Measurements from ENCODE around the gene LMBRD1. TPM values are rescaled to one million over a fixed set of nuclear protein-coding genes. Genes with fewer than 3 reads are reported as not detected.

Gene LMBRD1
- total RNA-seq, 4 donors from 2014 or later = 24.4 to 32.9 (median 28.9) TPM

DNA sequence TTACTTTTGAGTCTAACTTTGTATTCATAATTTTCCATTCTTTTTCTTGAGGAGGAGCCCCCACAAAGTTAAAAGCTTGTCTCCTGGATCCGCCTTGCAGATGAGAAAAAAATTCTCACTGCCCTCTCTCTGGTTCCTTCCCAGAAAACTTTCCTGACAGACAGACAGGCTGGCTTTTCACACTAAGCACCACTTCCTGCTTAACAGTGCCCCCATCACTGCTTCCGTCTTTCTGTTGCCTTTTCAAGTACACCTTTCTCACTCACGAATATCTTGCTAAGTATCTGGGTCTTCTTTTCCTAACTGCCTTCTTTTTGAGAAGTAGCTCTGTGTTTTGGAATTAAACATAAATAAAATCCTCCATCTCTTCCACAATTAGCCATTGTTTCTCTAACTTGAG lies 19.8 kb upstream of the LMBRD1 start:
- Histone ChIP-seq H3K27ac (no peak overlapping the region), H3K36me3 (no peaks in the 10 kb centered on the region), H3K4me3 (no peak overlapping the region), H3K27me3 (no peaks in the 10 kb centered on the region), H3K9me3 (no peaks in the 10 kb centered on the region), H3K4me1 (no peaks in the 10 kb centered on the region)
- in situ Hi-C loops (cut with MboI; ENCODE audit: low sequenced_read_pairs in 4 of 4) (no loop called here), intact Hi-C loops (cut with DNase I; ENCODE audit: low total_unique reads) (no loop called here)
- ATAC-seq (no peak), DNase-seq (no peak)
- no peak for TF ChIP-seq POLR2A (IDR thresholded peaks at IDR 0.05)
- TF ChIP-seq, protein P1, sequence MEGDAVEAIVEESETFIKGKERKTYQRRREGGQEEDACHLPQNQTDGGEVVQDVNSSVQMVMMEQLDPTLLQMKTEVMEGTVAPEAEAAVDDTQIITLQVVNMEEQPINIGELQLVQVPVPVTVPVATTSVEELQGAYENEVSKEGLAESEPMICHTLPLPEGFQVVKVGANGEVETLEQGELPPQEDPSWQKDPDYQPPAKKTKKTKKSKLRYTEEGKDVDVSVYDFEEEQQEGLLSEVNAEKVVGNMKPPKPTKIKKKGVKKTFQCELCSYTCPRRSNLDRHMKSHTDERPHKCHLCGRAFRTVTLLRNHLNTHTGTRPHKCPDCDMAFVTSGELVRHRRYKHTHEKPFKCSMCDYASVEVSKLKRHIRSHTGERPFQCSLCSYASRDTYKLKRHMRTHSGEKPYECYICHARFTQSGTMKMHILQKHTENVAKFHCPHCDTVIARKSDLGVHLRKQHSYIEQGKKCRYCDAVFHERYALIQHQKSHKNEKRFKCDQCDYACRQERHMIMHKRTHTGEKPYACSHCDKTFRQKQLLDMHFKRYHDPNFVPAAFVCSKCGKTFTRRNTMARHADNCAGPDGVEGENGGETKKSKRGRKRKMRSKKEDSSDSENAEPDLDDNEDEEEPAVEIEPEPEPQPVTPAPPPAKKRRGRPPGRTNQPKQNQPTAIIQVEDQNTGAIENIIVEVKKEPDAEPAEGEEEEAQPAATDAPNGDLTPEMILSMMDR (IDR thresholded peaks at IDR 0.05 in 4 of 5, conservative IDR thresholded peaks at IDR 0.05 in 1 of 5) = no peak

GRCh38 chr6:69816026-69816425 lies 19.2 kb upstream of the LMBRD1 start:
- intact Hi-C loops (cut with DNase I; ENCODE audit: low total_unique reads) (no loop called here), in situ Hi-C loops (cut with MboI; ENCODE audit: low sequenced_read_pairs in 4 of 4) (no loop called here)
- Histone ChIP-seq H3K27me3 (no peaks in the 10 kb centered on the region), H3K4me3 (no peak overlapping the region), H3K36me3 (no peaks in the 10 kb centered on the region), H3K27ac (no peak overlapping the region), H3K9me3 (no peaks in the 10 kb centered on the region), H3K4me1 (no peaks in the 10 kb centered on the region)
- no peak for ATAC-seq
- TF ChIP-seq, protein P1 (IDR thresholded peaks at IDR 0.05 in 4 of 5, conservative IDR thresholded peaks at IDR 0.05 in 1 of 5) = no peak
- no peak for TF ChIP-seq POLR2A (IDR thresholded peaks at IDR 0.05)
- no peak for DNase-seq

DNA sequence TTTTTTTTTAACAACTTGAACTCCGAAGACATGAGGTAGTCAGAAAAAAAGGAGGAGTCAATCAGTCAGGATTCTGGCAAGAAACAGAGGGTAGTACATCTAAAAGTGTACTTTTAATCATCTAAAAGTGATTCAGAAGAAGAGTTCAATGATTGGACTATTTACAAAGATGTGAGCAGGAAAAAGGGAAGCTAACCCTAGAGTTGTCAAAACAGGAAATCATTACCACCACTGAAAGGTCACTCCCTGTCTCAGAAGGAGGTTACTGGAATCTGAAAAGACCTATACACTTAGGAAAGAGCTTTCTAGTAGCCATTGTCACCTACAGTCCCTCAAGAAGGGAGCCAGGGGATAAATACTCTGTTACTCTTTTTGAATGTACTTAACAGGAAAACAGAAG lies 16.7 kb upstream of the LMBRD1 start:
- Histone ChIP-seq H3K4me3 (no peak overlapping the region), H3K27me3 (no peaks in the 10 kb centered on the region), H3K4me1 (no peaks in the 10 kb centered on the region), H3K9me3 (no peaks in the 10 kb centered on the region), H3K36me3 (no peaks in the 10 kb centered on the region), H3K27ac (no peak overlapping the region)
- DNase-seq (no peak), ATAC-seq (no peak)
- TF ChIP-seq, protein P1 (IDR thresholded peaks at IDR 0.05 in 4 of 5, conservative IDR thresholded peaks at IDR 0.05 in 1 of 5) = no peak
- no peak for TF ChIP-seq POLR2A (IDR thresholded peaks at IDR 0.05)
- in situ Hi-C loops (cut with MboI; ENCODE audit: low sequenced_read_pairs in 4 of 4) (no loop called here), intact Hi-C loops (cut with DNase I; ENCODE audit: low total_unique reads) (no loop called here)

DNA sequence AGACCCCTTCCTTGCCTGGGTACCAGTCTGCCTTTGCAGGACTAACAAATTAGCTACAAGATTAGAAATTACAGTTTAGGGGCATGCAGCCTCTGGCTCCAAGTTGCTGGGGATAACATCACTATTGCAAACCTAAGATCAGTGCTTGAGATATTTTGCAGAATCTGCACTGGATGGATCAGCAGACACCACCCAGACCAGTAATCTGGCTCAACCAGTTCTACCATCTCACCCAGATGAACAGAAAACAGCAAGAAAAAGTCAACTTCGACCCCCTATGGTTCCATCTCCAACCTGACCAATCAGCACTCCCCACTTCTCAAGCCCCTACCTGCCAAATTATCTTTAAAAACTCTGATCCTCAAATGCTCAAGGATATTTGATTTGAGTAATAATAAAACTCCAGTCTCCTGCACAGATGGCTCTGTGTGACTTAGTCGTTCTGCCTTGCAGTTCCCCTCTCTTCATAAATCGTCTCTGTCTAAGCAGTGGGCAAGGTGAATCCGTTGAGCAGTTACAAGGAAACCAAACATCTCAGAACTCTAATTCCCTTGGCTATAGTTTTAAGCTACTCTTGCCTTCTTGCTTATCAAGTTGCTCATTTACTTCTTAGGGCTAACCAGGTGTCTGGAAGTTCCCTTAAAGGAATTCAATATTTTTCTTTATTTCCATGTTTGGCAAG lies 16.1 kb upstream of the LMBRD1 start:
- intact Hi-C loops (cut with DNase I; ENCODE audit: low total_unique reads) = no loop called here
- H3K27me3 ChIP-seq = no peaks in the 10 kb centered on the region
- in situ Hi-C loops (cut with MboI; ENCODE audit: low sequenced_read_pairs in 4 of 4) = no loop called here
- TF ChIP-seq POLR2A (IDR thresholded peaks at IDR 0.05) = no peak
- TF ChIP-seq, protein P1 (IDR thresholded peaks at IDR 0.05 in 4 of 5, conservative IDR thresholded peaks at IDR 0.05 in 1 of 5) = no peak
- no peak overlapping the region for H3K4me3 ChIP-seq
- no peak overlapping the region for H3K27ac ChIP-seq
- H3K4me1 ChIP-seq = no peaks in the 10 kb centered on the region
- no peaks in the 10 kb centered on the region for H3K36me3 ChIP-seq
- DNase-seq (no peak), ATAC-seq (no peak)
- no peaks in the 10 kb centered on the region for H3K9me3 ChIP-seq

DNA sequence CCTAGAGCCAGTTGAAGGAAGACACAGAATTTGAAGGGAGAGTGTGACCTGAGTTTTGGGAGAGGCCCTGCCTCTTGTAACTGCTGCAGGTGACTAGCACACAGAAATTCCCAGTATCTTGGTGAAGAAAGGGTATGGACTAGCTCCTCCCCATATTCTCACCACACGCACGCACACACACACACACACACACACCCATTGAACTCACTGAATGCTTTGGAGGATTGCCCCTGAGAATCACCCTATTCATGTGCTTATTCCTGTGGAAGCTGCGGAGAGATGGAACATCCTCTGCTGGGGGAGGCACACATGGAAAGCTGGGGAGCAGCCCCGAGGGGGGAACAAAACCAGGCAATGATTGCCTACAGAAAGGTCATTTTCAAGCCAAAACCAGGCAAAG lies 6.2 kb upstream of the LMBRD1 start:
- no peak overlapping the region for H3K4me3 ChIP-seq
- intact Hi-C loops (cut with DNase I; ENCODE audit: low total_unique reads) = no loop called here
- DNase-seq = no peak
- no peak for ATAC-seq
- H3K4me1 ChIP-seq = no peaks in the 10 kb centered on the region
- no peaks in the 10 kb centered on the region for H3K9me3 ChIP-seq
- no peak for TF ChIP-seq POLR2A (IDR thresholded peaks at IDR 0.05)
- TF ChIP-seq, protein P1 (IDR thresholded peaks at IDR 0.05 in 4 of 5, conservative IDR thresholded peaks at IDR 0.05 in 1 of 5) = no peak
- H3K36me3 ChIP-seq = no peaks in the 10 kb centered on the region
- in situ Hi-C loops (cut with MboI; ENCODE audit: low sequenced_read_pairs in 4 of 4) = no loop called here
- no peaks in the 10 kb centered on the region for H3K27me3 ChIP-seq
- no peak overlapping the region for H3K27ac ChIP-seq
